ENCODE data around the gene GPSM1.

GRCh38 chr9:136389396-136389795 is 62.1 kb downstream of the GPSM1 start:
- TF ChIP-seq CTCF (IDR thresholded peaks at IDR 0.05 in 8 of 11, conservative IDR thresholded peaks at IDR 0.05 in 3 of 11) (no peak), POLR2A (IDR thresholded peaks at IDR 0.05) (no peak)
